ENCODE data around the gene ERG.

Gene ERG

DNA sequence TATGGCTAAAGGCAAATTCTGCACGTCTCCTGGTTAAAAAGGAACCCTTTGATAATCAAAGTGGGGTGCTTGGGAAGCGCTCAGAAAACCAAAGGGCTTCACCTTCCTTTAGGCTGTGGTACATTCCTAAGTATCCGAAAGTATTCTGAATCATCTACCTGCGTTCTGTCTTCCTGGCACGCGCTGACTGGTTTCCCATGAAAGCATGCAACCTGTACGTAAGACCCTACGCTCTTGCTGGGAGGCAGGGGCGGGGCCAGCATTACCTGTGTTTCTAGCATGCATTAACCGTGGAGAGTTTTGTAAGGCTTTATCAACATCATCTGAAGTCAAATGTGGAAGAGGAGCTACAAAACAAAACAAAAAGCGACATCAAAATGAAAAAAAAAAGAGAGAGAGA is 96.0 kb downstream of the ERG start:
- DNase-seq (ENCODE audit: low read depth): no peak
- no peak for TF ChIP-seq CTCF (IDR thresholded peaks at IDR 0.05; ENCODE audit: low read length, missing control alignments)
- H3K4me3 ChIP-seq (replicated peaks; ENCODE audit: low read depth, low read length): no peak overlapping the region

- no peak overlapping the region for H3K4me3 ChIP-seq (replicated peaks; ENCODE audit: low read depth, low read length)
- no peak for DNase-seq (ENCODE audit: low read depth)
- TF ChIP-seq CTCF (IDR thresholded peaks at IDR 0.05; ENCODE audit: low read length, missing control alignments): no peak
Observed at GRCh38 chr21:38401191-38401926, 96.9 kb downstream of the ERG start.

DNA sequence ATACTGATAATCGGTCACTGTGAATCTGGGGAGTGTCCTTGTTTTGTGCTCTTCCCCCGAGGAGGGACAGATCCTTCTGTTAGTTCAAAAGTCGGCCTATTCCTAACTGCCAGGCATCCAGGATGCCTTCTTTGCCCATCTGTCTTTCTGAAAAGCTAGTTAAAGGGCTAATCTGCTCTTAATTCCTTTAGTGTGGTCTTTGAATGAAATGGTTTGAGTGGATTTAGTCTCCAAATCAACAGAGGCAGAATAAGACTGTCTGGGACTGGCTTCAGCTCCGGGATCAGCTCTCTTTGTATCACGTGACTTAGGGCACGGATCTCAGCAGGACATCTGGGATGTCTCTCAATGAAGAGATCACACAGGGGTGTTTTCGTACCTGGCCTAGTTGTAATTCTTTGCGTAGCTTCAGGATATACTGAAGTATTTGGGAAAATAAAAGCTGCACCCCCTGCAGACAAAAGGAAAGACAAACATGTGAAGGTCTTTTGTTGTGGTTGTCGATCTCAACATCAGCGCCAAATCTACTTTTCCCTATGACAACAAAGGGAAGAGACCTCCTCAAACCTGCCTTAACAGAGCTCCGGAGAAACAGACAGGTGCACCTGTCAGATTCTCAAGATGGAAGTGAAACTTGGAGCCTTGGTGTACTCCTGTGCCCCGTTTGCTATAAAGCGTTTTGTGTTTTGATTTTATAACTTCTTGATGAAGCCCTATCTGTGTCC is 97.9 kb downstream of the ERG start:
- DNase-seq (ENCODE audit: low read depth): no peak
- no peak for TF ChIP-seq CTCF (IDR thresholded peaks at IDR 0.05; ENCODE audit: low read length, missing control alignments)
- H3K4me3 ChIP-seq (replicated peaks; ENCODE audit: low read depth, low read length): no peak overlapping the region

DNA sequence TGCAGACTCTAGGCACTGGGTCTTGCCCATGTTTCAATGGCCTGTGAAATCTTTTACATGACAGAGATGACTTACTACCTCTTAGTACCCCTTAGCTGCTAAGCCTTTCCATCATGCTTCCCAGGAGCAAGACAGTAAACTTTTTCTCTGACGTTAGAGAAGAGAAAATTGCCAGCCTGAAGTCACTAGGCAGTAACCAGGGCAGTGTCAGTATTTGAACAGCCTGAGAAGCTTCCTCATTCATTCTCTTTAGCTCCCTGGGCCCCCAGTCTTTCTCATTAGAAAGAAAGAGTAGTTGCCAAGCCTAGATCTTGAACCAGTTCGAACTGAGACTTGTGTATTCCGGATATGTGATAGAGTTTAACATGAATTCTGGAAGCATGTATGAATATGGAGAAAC is 99.2 kb downstream of the ERG start:
- H3K4me3 ChIP-seq (replicated peaks; ENCODE audit: low read depth, low read length): no peak overlapping the region
- DNase-seq (ENCODE audit: low read depth): no peak
- no peak for TF ChIP-seq CTCF (IDR thresholded peaks at IDR 0.05; ENCODE audit: low read length, missing control alignments)

- TF ChIP-seq CTCF (IDR thresholded peaks at IDR 0.05; ENCODE audit: low read length, missing control alignments): no peak
- no peak for DNase-seq (ENCODE audit: low read depth)
- no peak overlapping the region for H3K4me3 ChIP-seq (replicated peaks; ENCODE audit: low read depth, low read length)
Observed at GRCh38 chr21:38396325-38396724, 102.0 kb downstream of the ERG start.

- DNase-seq (ENCODE audit: low read depth): no peak
- no peak for TF ChIP-seq CTCF (IDR thresholded peaks at IDR 0.05; ENCODE audit: low read length, missing control alignments)
- H3K4me3 ChIP-seq (replicated peaks; ENCODE audit: low read depth, low read length): no peak overlapping the region
Observed at GRCh38 chr21:38395581-38395980, 102.7 kb downstream of the ERG start.
